Renal pelvis (tissue), 3 donors: ENCODE measurements around the gene CASP6. TPM values are rescaled to one million over a fixed set of nuclear protein-coding genes. Genes with fewer than 3 reads are reported as not detected.

Source experiments
- polyA plus RNA-seq, 3 donors: library from polyadenylated mRNA; unstranded; fragments of 120-200 nt; gene quantifications; one replicate each; pipeline ENCODE4 v1.2.1, GENCODE V29; 2013; ENCODE audit not compliant: insufficient read length in 3 of 3

The CASP6 gene
- polyA plus RNA-seq, 3 donors, result 34.3 to 41.3 (median 40.4) TPM

Other genes starting within 250 kb of the CASP6 start
- gene MCUB, start 143.2 kb downstream of the CASP6 start, polyA plus RNA-seq, result 1 to 10 TPM; 8.7 to 9.3 (median 9.0) TPM
- gene PLA2G12A, start 26.6 kb upstream of the CASP6 start, polyA plus RNA-seq, result 10 to 100 TPM; 23.8 to 44.6 (median 34.1) TPM
- 10 to 100 TPM; 75.2 to 79.1 (median 78.8) TPM for gene CFI, start 98.6 kb upstream of the CASP6 start, polyA plus RNA-seq
- 10 to 100 TPM; 37.9 to 40.3 (median 39.3) TPM for gene GAR1, start 112.3 kb upstream of the CASP6 start, polyA plus RNA-seq
- 1 to 10 TPM in 1 of 3 donors, under 1 TPM in 2; 0.51 to 1.3 (median 0.94) TPM for gene RRH, start 124.5 kb upstream of the CASP6 start, polyA plus RNA-seq
- gene LRIT3, start 144.7 kb upstream of the CASP6 start, polyA plus RNA-seq, result 1 to 10 TPM in 1 of 3 donors, under 1 TPM in 2; 0.34 to 1.3 (median 0.99) TPM
- 1 to 10 TPM; 2.3 to 6.7 (median 4.6) TPM for gene EGF, start 209.4 kb upstream of the CASP6 start, polyA plus RNA-seq